GM23338 (cell line): Measurements from ENCODE around the gene DEK. TPM values are rescaled to one million over a fixed set of nuclear protein-coding genes. Genes with fewer than 3 reads are reported as not detected.

ENCODE experiments used
- ATAC-seq: fragments of 200-7000 bp; cut with Tn5 transposase; 3 replicates; pipeline ENCODE4 v1.9.1; 2020
- DNase-seq: peaks from one replicate; pipeline ENCODE4 v3.0.0-alpha.2; 2015; ENCODE audit warnings: low spot score
- H2AFZ ChIP-seq: fragments of 200-600 bp; sonication (generic); 2 replicates; pipeline ENCODE4 v1.8.0; 2016; ENCODE audit warnings: antibody characterized with exemption, mild to moderate bottlenecking, moderate library complexity
- H3F3A ChIP-seq: fragments of 200-600 bp; sonication (generic); replicated peaks from 2 replicates; pipeline ENCODE4 v1.8.0; 2017; ENCODE audit warnings: antibody characterized with exemption, mixed run types, low read depth
- H3K27ac ChIP-seq: fragments of 200-600 bp; sonication (generic); 2 replicates; pipeline ENCODE4 v1.6.1; 2016; ENCODE audit warnings: low read depth
- H3K27me3 ChIP-seq: fragments of 200-600 bp; sonication (generic); 2 replicates; pipeline ENCODE4 v1.8.0; 2016; ENCODE audit warnings: mild to moderate bottlenecking, mixed run types, moderate library complexity; ENCODE audit not compliant: insufficient read depth
- H3K36me3 ChIP-seq: fragments of 200-600 bp; sonication (generic); 2 replicates; pipeline ENCODE4 v1.8.0; 2016; ENCODE audit warnings: mild to moderate bottlenecking; ENCODE audit not compliant: insufficient read depth
- H3K4me1 ChIP-seq: fragments of 200-600 bp; sonication (generic); 2 replicates; pipeline ENCODE4 v1.8.0; 2016; ENCODE audit warnings: mild to moderate bottlenecking, moderate library complexity; ENCODE audit not compliant: insufficient read depth
- H3K4me2 ChIP-seq: fragments of 200-600 bp; sonication (generic); 2 replicates; pipeline ENCODE4 v1.7.1; 2017; ENCODE audit warnings: mixed run types
- H3K4me3 ChIP-seq: fragments of 200-600 bp; sonication (generic); 2 replicates; pipeline ENCODE4 v1.6.1; 2016; ENCODE audit warnings: mixed run types
- H3K79me2 ChIP-seq: fragments of 200-600 bp; sonication (generic); replicated peaks from 2 replicates; pipeline ENCODE4 v1.8.0; 2017; ENCODE audit warnings: mild to moderate bottlenecking; ENCODE audit not compliant: insufficient read depth
- H3K9me2 ChIP-seq: fragments of 200-600 bp; sonication (generic); 2 replicates; pipeline ENCODE4 v1.8.0; 2017; ENCODE audit not compliant: insufficient read depth
- H4K20me1 ChIP-seq: fragments of 200-600 bp; sonication (generic); replicated peaks from 2 replicates; pipeline ENCODE4 v1.8.0; 2017; ENCODE audit warnings: mild to moderate bottlenecking; ENCODE audit not compliant: insufficient read depth
- H3K27ac Mint-ChIP-seq: 2 replicates; pipeline ENCODE4 v1.8.0; 2020; ENCODE audit warnings: inconsistent platforms, mild to moderate bottlenecking, moderate library complexity, mixed read lengths
- H3K27me3 Mint-ChIP-seq: 3 replicates; pipeline ENCODE4 v1.8.0; 2022; ENCODE audit warnings: low read depth, mild to moderate bottlenecking, moderate library complexity, mixed read lengths, inconsistent platforms; ENCODE audit not compliant: insufficient read depth, poor library complexity
- H3K36me3 Mint-ChIP-seq: 3 replicates; pipeline ENCODE4 v1.8.0; 2021; ENCODE audit warnings: low read depth, mild to moderate bottlenecking, inconsistent platforms, moderate library complexity, mixed read lengths
- H3K4me1 Mint-ChIP-seq: 3 replicates; pipeline ENCODE4 v1.8.0; 2020; ENCODE audit warnings: mild to moderate bottlenecking, inconsistent platforms, mixed read lengths
- H3K4me3 Mint-ChIP-seq: 3 replicates; pipeline ENCODE4 v1.8.0; 2021; ENCODE audit warnings: moderate library complexity, mild to moderate bottlenecking, inconsistent platforms, mixed read lengths
- H3K9me3 Mint-ChIP-seq: 3 replicates; pipeline ENCODE4 v1.8.0; 2020; ENCODE audit warnings: moderate library complexity, mild to moderate bottlenecking, inconsistent platforms, mixed read lengths
- CREB1 ChIP-seq: fragments of 250-450 bp; sonication (Bioruptor Pico); IDR thresholded peaks from 2 replicates; pipeline ENCODE4 v1.5.0; 2020; ENCODE audit warnings: low read depth, mild to moderate bottlenecking, moderate library complexity
- EZH2 ChIP-seq: fragments of 200-600 bp; sonication (generic); IDR thresholded peaks from one replicate; pipeline ENCODE4 v1.8.0; 2017; ENCODE audit warnings: antibody characterized with exemption, mild to moderate bottlenecking, low read depth; ENCODE audit not compliant: unreplicated experiment
- JUNB ChIP-seq: IDR thresholded peaks from one replicate; pipeline ENCODE4 v1.6.1; 2016; ENCODE audit warnings: antibody characterized with exemption; ENCODE audit not compliant: unreplicated experiment
- POLR2AphosphoS5 ChIP-seq: IDR thresholded peaks from 2 replicates; pipeline ENCODE4 v1.6.1; 2016; ENCODE audit warnings: antibody characterized with exemption, low read depth
- STAT1 ChIP-seq: IDR thresholded peaks from one replicate; pipeline ENCODE4 v1.6.1; 2016; ENCODE audit warnings: antibody characterized with exemption; ENCODE audit not compliant: unreplicated experiment
- ZNF114 ChIP-seq: fragments of 250-450 bp; sonication (Bioruptor Pico); IDR thresholded peaks from 2 replicates; pipeline ENCODE4 v1.5.0; 2020; ENCODE audit warnings: mild to moderate bottlenecking, moderate library complexity
- polyA plus RNA-seq: library from polyadenylated mRNA; unstranded; fragments of >200 nt; fragmentation: Nextera tagmentation; extraction: Ambion mirVana; gene quantifications from 2 replicates; pipeline ENCODE4 v1.2.1, GENCODE V29; 2016
- total RNA-seq: library from RNA; depleted of rRNA; stranded (reverse); fragments of >200 nt; shearing (Covaris generic); gene quantifications from 2 replicates; pipeline ENCODE4 v1.2.3, GENCODE V29; 2014
- TF ChIP-seq, protein P1 (sequence below): fragments of 250-450 bp; sonication (Bioruptor Pico); IDR thresholded peaks from 2 replicates; pipeline ENCODE4 v1.5.0; 2020; ENCODE audit warnings: mild to moderate bottlenecking, moderate library complexity
- TF ChIP-seq, protein P2 (sequence below): IDR thresholded peaks from 2 replicates; pipeline ENCODE4 v1.6.1; 2016; ENCODE audit warnings: antibody characterized with exemption

Gene DEK
- total and polyA plus RNA-seq, 2 experiments from 2014 or later: 218 to 582 TPM

GRCh38 chr6:18246205-18246604 lies 18.1 kb downstream of the DEK start:
- Histone ChIP-seq H3K79me2 (peaks cover 100% of the 10 kb centered on the region), H3K4me1 (no peaks in the 10 kb centered on the region), H3K36me3 (peaks cover 54% of the 10 kb centered on the region), H3F3A (no peaks in the 10 kb centered on the region), H3K27me3 (no peaks in the 10 kb centered on the region), H3K4me3 (no peak overlapping the region), H3K4me2 (no peak overlapping the region), H3K27ac (no peak overlapping the region), H3K9me2 (no peaks in the 10 kb centered on the region), H2AFZ (no peak overlapping the region), H4K20me1 (peaks cover 31% of the 10 kb centered on the region)
- Mint-ChIP-seq H3K4me3 (no peak overlapping the region), H3K4me1 (peaks cover 19% of the 10 kb centered on the region; the same call in 2 of the 3 replicates), H3K27ac (no peak overlapping the region), H3K27me3 (peaks cover 5% of the 10 kb centered on the region), H3K36me3 (peaks cover 94% of the 10 kb centered on the region), H3K9me3 (no peaks in the 10 kb centered on the region)
- TF ChIP-seq, protein P1, sequence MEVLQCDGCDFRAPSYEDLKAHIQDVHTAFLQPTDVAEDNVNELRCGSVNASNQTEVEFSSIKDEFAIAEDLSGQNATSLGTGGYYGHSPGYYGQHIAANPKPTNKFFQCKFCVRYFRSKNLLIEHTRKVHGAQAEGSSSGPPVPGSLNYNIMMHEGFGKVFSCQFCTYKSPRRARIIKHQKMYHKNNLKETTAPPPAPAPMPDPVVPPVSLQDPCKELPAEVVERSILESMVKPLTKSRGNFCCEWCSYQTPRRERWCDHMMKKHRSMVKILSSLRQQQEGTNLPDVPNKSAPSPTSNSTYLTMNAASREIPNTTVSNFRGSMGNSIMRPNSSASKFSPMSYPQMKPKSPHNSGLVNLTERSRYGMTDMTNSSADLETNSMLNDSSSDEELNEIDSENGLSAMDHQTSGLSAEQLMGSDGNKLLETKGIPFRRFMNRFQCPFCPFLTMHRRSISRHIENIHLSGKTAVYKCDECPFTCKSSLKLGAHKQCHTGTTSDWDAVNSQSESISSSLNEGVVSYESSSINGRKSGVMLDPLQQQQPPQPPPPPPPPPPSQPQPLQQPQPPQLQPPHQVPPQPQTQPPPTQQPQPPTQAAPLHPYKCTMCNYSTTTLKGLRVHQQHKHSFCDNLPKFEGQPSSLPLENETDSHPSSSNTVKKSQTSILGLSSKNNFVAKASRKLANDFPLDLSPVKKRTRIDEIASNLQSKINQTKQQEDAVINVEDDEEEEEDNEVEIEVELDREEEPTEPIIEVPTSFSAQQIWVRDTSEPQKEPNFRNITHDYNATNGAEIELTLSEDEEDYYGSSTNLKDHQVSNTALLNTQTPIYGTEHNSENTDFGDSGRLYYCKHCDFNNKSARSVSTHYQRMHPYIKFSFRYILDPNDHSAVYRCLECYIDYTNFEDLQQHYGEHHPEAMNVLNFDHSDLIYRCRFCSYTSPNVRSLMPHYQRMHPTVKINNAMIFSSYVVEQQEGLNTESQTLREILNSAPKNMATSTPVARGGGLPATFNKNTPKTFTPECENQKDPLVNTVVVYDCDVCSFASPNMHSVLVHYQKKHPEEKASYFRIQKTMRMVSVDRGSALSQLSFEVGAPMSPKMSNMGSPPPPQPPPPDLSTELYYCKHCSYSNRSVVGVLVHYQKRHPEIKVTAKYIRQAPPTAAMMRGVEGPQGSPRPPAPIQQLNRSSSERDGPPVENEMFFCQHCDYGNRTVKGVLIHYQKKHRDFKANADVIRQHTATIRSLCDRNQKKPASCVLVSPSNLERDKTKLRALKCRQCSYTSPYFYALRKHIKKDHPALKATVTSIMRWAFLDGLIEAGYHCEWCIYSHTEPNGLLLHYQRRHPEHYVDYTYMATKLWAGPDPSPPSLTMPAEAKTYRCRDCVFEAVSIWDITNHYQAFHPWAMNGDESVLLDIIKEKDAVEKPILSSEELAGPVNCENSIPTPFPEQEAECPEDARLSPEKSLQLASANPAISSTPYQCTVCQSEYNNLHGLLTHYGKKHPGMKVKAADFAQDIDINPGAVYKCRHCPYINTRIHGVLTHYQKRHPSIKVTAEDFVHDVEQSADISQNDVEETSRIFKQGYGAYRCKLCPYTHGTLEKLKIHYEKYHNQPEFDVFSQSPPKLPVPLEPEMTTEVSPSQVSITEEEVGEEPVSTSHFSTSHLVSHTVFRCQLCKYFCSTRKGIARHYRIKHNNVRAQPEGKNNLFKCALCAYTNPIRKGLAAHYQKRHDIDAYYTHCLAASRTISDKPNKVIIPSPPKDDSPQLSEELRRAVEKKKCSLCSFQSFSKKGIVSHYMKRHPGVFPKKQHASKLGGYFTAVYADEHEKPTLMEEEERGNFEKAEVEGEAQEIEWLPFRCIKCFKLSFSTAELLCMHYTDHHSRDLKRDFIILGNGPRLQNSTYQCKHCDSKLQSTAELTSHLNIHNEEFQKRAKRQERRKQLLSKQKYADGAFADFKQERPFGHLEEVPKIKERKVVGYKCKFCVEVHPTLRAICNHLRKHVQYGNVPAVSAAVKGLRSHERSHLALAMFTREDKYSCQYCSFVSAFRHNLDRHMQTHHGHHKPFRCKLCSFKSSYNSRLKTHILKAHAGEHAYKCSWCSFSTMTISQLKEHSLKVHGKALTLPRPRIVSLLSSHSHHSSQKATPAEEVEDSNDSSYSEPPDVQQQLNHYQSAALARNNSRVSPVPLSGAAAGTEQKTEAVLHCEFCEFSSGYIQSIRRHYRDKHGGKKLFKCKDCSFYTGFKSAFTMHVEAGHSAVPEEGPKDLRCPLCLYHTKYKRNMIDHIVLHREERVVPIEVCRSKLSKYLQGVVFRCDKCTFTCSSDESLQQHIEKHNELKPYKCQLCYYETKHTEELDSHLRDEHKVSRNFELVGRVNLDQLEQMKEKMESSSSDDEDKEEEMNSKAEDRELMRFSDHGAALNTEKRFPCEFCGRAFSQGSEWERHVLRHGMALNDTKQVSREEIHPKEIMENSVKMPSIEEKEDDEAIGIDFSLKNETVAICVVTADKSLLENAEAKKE (CRISPR knock-in tag): no peak
- TF ChIP-seq EZH2 (no peak), CREB1 (CRISPR knock-in tag) (no peak), ZNF114 (CRISPR knock-in tag) (no peak), JUNB (no peak), STAT1 (no peak), POLR2AphosphoS5 (no peak)
- TF ChIP-seq, protein P2, sequence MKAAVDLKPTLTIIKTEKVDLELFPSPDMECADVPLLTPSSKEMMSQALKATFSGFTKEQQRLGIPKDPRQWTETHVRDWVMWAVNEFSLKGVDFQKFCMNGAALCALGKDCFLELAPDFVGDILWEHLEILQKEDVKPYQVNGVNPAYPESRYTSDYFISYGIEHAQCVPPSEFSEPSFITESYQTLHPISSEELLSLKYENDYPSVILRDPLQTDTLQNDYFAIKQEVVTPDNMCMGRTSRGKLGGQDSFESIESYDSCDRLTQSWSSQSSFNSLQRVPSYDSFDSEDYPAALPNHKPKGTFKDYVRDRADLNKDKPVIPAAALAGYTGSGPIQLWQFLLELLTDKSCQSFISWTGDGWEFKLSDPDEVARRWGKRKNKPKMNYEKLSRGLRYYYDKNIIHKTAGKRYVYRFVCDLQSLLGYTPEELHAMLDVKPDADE: no peak
- no peak for ATAC-seq
- DNase-seq: no peak
